ENCODE measurements around the gene MYPN.

The MYPN gene

DNA sequence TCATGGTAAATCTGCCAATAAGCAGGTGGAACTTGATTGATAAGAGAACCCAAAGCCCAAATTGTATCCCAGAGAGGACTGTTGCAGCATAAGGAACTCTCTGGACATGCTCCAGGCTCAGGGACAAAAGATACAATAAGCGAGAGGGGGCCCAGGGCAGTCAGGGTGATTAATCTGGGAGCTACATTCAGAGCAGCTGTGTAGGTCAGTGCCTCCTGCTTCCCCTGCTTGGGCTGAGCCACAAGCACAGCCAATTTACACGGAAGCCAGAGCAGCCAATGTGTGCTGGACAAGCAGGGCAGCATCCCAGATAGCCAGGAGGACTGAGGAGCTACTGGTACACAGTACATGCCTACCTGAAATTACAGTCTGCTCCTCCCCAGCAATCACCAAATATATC, 24.2 kb downstream of the MYPN start:
- Histone ChIP-seq H4K20me1 (ENCODE audit: insufficient read depth, low read length) (no peaks in the 10 kb centered on the region), H3K9me2 (ENCODE audit: low read depth, low read length) (no peaks in the 10 kb centered on the region), H3K27ac (ENCODE audit: low read depth, low read length, poor library complexity, severe bottlenecking) (no peak overlapping the region), H3K27me3 (ENCODE audit: insufficient read depth, low read length) (no peaks in the 10 kb centered on the region), H3K79me2 (ENCODE audit: insufficient read depth, low read length) (no peaks in the 10 kb centered on the region), H3K4me1 (ENCODE audit: insufficient read depth, low read length, severe bottlenecking) (no peaks in the 10 kb centered on the region), H3K9me3 (ENCODE audit: low read length) (no peaks in the 10 kb centered on the region), H2AFZ (ENCODE audit: low read length) (no peak overlapping the region), H3K4me3 (ENCODE audit: low read depth, low read length, poor library complexity, severe bottlenecking) (no peak overlapping the region), H3K4me2 (ENCODE audit: low read length) (no peak overlapping the region), H3F3A (ENCODE audit: insufficient read depth, low read length) (no peaks in the 10 kb centered on the region), H3K36me3 (ENCODE audit: insufficient read depth, low read length) (no peaks in the 10 kb centered on the region), H3K9ac (ENCODE audit: low read length) (no peak overlapping the region)
- TF ChIP-seq EZH2 (IDR thresholded peaks at IDR 0.05; ENCODE audit: borderline replicate concordance, low read length) (no peak), CTCF (IDR thresholded peaks at IDR 0.05; ENCODE audit: low read length) (no peak)

- H3K9me2 ChIP-seq (ENCODE audit: low read depth, low read length), result no peaks in the 10 kb centered on the region
- no peak overlapping the region for H3K9ac ChIP-seq (ENCODE audit: low read length)
- no peak overlapping the region for H3K4me2 ChIP-seq (ENCODE audit: low read length)
- no peaks in the 10 kb centered on the region for H4K20me1 ChIP-seq (ENCODE audit: insufficient read depth, low read length)
- H2AFZ ChIP-seq (ENCODE audit: low read length), result no peak overlapping the region
- no peaks in the 10 kb centered on the region for H3K36me3 ChIP-seq (ENCODE audit: insufficient read depth, low read length)
- no peaks in the 10 kb centered on the region for H3K9me3 ChIP-seq (ENCODE audit: low read length)
- no peaks in the 10 kb centered on the region for H3K4me1 ChIP-seq (ENCODE audit: insufficient read depth, low read length, severe bottlenecking)
- no peak for TF ChIP-seq EZH2 (IDR thresholded peaks at IDR 0.05; ENCODE audit: borderline replicate concordance, low read length)
- no peak for TF ChIP-seq CTCF (IDR thresholded peaks at IDR 0.05; ENCODE audit: low read length)
- H3K4me3 ChIP-seq (ENCODE audit: low read depth, low read length, poor library complexity, severe bottlenecking), result no peak overlapping the region
- no peaks in the 10 kb centered on the region for H3F3A ChIP-seq (ENCODE audit: insufficient read depth, low read length)
- no peaks in the 10 kb centered on the region for H3K27me3 ChIP-seq (ENCODE audit: insufficient read depth, low read length)
- H3K27ac ChIP-seq (ENCODE audit: low read depth, low read length, poor library complexity, severe bottlenecking), result no peak overlapping the region
- no peaks in the 10 kb centered on the region for H3K79me2 ChIP-seq (ENCODE audit: insufficient read depth, low read length)
Observed at GRCh38 chr10:68135362-68135761, 26.1 kb downstream of the MYPN start.

- Histone ChIP-seq H3K36me3 (ENCODE audit: insufficient read depth, low read length) (no peaks in the 10 kb centered on the region), H3K4me2 (ENCODE audit: low read length) (no peak overlapping the region), H4K20me1 (ENCODE audit: insufficient read depth, low read length) (no peaks in the 10 kb centered on the region), H3K9me3 (ENCODE audit: low read length) (no peaks in the 10 kb centered on the region), H3K79me2 (ENCODE audit: insufficient read depth, low read length) (no peaks in the 10 kb centered on the region), H3K4me1 (ENCODE audit: insufficient read depth, low read length, severe bottlenecking) (no peaks in the 10 kb centered on the region), H3K9ac (ENCODE audit: low read length) (no peak overlapping the region), H3K27ac (ENCODE audit: low read depth, low read length, poor library complexity, severe bottlenecking) (no peak overlapping the region), H3K4me3 (ENCODE audit: low read depth, low read length, poor library complexity, severe bottlenecking) (no peak overlapping the region), H2AFZ (ENCODE audit: low read length) (no peak overlapping the region), H3K9me2 (ENCODE audit: low read depth, low read length) (no peaks in the 10 kb centered on the region), H3F3A (ENCODE audit: insufficient read depth, low read length) (no peaks in the 10 kb centered on the region), H3K27me3 (ENCODE audit: insufficient read depth, low read length) (no peaks in the 10 kb centered on the region)
- TF ChIP-seq EZH2 (IDR thresholded peaks at IDR 0.05; ENCODE audit: borderline replicate concordance, low read length) (no peak), CTCF (IDR thresholded peaks at IDR 0.05; ENCODE audit: low read length) (no peak)
Observed at GRCh38 chr10:68135922-68136792, 26.9 kb downstream of the MYPN start.

Measured in OCI-LY1 (cell line).